ENCODE results near the gene BPIFB3. TPM values are rescaled to one million over a fixed set of nuclear protein-coding genes. Genes with fewer than 3 reads are reported as not detected.
"Not testable (repeated sequence)": the region's sequence is repeated elsewhere in the genome, so short reads cannot be mapped to it uniquely, and the experiment has no call there.

BPIFB3 gene
- total and polyA plus RNA-seq, 2 donors: not detected

DNA sequence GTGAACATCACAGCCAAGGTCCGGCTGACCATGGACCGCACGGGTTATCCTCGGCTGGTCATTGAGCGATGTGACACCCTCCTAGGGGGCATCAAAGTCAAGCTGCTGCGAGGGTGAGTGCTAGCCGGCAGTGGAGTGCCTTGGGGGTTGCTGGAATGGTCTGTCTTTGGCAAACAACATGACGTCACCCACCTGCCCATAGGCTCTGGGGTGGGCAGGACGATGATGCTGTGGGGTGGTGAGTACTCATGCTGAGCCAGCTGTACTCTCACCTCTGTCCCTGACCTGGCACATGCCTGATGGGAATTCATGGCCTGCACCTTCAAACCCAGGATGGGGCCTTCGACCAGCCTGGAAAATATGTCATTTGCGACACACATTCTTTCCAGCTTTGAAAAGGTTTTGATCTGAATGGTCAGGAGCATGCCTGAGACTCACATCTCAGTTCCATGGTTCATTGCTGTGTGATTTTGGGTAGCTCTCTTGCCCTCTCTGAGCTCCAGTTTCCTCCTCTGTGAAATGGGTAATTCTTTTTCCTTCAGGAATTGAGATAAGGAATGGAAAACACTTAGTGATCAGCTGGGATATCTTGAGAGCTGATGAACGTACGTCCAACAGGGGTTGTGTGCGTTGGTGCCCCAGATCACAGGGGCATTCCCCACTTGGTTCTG, 32.5 kb downstream of the BPIFB3 start:
- Histone ChIP-seq H3K27ac (ENCODE audit: low read depth) (no peak overlapping the region), H3K4me1 (ENCODE audit: insufficient read depth) (no peaks in the 10 kb centered on the region), H3K4me3 (ENCODE audit: low read depth, low read length) (no peak overlapping the region), H3K36me3 (ENCODE audit: insufficient read depth) (no peaks in the 10 kb centered on the region)
- 79% methylated on average over 14 of the region's 14 CpGs for WGBS
- DNase-seq (ENCODE audit: extremely low spot score): no peak

DNA sequence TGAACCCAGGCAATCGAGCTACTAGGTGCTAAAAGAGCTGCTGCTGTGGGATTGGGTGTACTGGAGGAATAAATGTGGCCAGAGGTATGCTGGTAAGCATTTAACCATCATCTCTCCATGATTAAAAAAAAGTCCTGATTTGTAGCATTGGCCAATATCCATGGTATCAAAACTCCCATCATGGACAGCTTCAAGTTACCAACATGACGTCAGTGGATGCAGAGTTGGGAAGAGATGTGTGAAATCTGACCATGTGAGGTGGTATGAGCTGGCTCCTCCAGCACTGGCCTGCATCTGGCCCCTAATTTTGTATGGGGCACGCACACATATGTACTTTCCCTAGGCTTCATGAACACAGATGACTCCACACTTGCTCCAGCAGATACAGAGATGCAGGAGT, 37.4 kb downstream of the BPIFB3 start:
- no peaks in the 10 kb centered on the region for H3K36me3 ChIP-seq (ENCODE audit: insufficient read depth)
- DNase-seq (ENCODE audit: extremely low spot score): no peak
- WGBS: 68% methylated on average over 3 of the region's 3 CpGs
- H3K27ac ChIP-seq (ENCODE audit: low read depth): no peak overlapping the region
- no peaks in the 10 kb centered on the region for H3K4me1 ChIP-seq (ENCODE audit: insufficient read depth)
- no peak overlapping the region for H3K4me3 ChIP-seq (ENCODE audit: low read depth, low read length)

DNA sequence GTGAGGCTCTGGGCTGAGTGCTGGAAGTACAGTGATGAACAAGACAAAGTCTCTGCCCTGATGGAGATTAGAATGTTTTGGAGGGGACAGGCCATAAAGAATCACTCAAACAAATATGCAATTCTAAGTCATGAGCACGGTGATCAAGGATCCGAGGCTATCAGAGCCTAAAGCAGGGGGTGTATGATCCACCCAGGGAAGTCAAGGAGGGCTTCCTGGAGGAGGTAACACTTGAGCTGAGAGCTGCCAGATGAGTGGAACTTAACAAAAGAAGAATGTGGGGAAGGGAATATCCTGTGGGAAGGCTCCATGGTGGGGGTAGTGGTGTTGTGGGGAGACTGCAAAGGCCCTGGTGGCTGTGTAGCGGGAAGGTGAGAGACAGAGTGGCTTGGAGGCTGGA, 38.0 kb downstream of the BPIFB3 start:
- no peak for DNase-seq (ENCODE audit: extremely low spot score)
- WGBS: 86% methylated on average over 3 of the region's 3 CpGs
- Histone ChIP-seq H3K36me3 (ENCODE audit: insufficient read depth) (no peaks in the 10 kb centered on the region), H3K27ac (ENCODE audit: low read depth) (no peak overlapping the region), H3K4me1 (ENCODE audit: insufficient read depth) (no peaks in the 10 kb centered on the region), H3K4me3 (ENCODE audit: low read depth, low read length) (no peak overlapping the region)

DNA sequence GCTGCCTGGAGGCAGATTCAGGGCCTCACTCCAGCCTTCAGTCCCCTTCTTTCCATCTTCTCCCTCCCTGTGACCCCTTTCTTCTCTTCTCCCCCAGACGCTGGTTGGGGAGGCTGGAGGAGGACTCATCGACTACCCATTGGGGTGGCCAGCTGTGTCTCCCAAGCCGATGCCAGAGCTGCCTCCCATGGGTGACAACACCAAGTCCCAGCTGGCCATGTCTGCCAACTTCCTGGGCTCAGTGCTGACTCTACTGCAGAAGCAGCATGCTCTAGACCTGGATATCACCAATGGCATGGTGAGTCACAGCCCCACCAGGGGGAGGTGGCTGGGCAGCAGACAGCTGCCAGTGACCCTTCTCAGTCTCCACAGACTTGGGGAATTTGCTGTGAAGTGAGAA, 38.7 kb downstream of the BPIFB3 start:
- Histone ChIP-seq H3K36me3 (ENCODE audit: insufficient read depth) (no peaks in the 10 kb centered on the region), H3K4me3 (ENCODE audit: low read depth, low read length) (no peak overlapping the region), H3K27ac (ENCODE audit: low read depth) (no peak overlapping the region), H3K4me1 (ENCODE audit: insufficient read depth) (no peaks in the 10 kb centered on the region)
- WGBS: 84% methylated on average over 3 of the region's 3 CpGs
- DNase-seq (ENCODE audit: extremely low spot score): no peak

DNA sequence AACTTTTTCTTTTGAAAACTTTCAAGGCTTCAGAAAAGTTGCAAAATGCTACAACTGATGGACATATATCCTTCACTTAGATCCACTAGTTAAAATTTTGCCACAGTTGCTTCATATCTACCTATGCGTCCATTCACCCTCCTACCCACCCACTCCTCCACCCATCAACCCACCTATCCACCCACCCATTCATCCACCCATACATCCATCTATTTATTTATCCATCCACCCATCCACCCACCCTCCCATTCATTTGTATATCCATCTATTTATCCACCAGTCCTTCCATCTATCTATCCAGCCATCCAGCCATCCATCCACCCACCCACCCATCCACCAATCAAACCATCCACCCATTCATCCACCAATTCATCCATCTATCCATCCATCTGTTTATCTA, 39.4 kb downstream of the BPIFB3 start:
- Histone ChIP-seq H3K36me3 (ENCODE audit: insufficient read depth) (no peaks in the 10 kb centered on the region), H3K4me3 (ENCODE audit: low read depth, low read length) (no peak overlapping the region), H3K27ac (ENCODE audit: low read depth) (no peak overlapping the region), H3K4me1 (ENCODE audit: insufficient read depth) (no peaks in the 10 kb centered on the region)
- DNase-seq (ENCODE audit: extremely low spot score): no peak
- 79% methylated on average over 1 of the region's 1 CpG for WGBS

DNA sequence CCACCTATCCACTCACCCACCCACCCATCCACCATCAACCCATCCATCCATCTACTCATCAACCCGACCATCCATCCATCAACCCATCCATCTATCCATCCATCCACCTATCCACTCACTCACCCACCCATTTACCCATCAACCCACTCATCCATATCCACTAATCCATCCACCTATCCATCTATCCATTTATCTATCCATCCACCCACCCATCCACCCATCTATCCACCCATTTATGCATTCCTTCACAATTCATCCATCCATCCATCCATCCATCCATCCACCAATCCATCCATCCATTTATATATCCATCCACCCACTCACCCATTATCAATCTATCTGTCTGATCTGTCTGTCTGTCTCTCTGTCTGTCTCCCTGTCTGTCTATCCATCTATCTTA, 39.9 kb downstream of the BPIFB3 start:
- H3K4me1 ChIP-seq (ENCODE audit: insufficient read depth): no peaks in the 10 kb centered on the region
- no peak overlapping the region for H3K27ac ChIP-seq (ENCODE audit: low read depth)
- DNase-seq (ENCODE audit: extremely low spot score): no peak
- no peak overlapping the region for H3K4me3 ChIP-seq (ENCODE audit: low read depth, low read length)
- H3K36me3 ChIP-seq (ENCODE audit: insufficient read depth): no peaks in the 10 kb centered on the region
- WGBS: 56% methylated on average over 1 of the region's 1 CpG

DNA sequence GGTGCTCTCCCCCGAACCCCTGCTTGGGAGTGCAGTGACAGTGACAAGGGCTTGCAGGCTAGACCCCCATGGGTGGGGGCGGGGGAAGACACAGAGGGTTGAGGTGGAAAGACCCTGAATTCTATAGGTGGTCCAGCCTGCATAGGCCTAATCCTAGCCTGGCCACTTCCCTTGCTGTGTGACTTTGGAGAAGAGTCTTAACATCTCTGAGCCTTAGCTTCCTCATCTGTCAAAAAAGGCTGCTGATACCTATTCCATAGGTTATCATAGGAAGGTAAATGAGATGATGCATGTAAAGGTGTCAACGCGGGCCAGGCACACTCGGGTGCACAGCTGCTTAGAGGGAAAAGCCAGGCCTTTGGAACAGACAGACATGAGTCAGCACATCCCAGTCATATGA, 41.5 kb downstream of the BPIFB3 start:
- 90% methylated on average over 5 of the region's 5 CpGs for WGBS
- H3K27ac ChIP-seq (ENCODE audit: low read depth): no peak overlapping the region
- H3K36me3 ChIP-seq (ENCODE audit: insufficient read depth): no peaks in the 10 kb centered on the region
- no peak overlapping the region for H3K4me3 ChIP-seq (ENCODE audit: low read depth, low read length)
- DNase-seq (ENCODE audit: extremely low spot score): no peak
- H3K4me1 ChIP-seq (ENCODE audit: insufficient read depth): no peaks in the 10 kb centered on the region

DNA sequence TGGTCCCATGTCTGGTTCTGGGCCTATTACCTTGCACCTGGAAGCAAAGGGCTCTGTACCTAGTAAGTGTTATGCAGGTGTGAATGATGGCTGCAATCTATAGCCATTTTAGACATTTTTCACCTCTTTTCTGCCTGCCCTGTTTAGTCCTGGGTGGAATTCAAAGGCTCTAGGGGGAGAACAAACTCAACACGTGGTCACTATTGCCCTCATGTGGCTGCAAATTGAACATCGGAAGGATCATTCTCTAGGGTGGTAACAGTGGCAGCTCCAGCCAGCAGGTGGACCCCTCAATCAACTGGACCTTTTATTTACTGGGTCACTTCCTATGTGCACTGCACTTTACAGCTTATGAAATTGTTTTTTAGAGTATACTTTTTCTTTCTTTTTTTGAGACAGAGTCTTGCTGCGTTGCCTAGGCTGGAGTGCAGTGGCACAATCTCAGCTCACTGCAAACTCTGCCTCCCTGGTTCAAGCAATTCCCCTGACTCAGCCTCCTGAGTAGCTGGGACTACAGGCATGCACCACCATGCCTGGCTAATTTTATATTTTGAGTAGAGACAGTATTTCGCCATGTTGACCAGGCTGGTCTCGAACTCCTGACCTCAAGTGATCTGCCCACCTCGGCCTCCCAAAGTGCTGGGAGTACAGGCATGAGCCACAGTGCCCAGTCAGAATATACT, 42.3 kb downstream of the BPIFB3 start:
- not testable (repeated sequence) for H3K4me3 ChIP-seq (ENCODE audit: low read depth, low read length); DNase-seq (ENCODE audit: extremely low spot score)

DNA sequence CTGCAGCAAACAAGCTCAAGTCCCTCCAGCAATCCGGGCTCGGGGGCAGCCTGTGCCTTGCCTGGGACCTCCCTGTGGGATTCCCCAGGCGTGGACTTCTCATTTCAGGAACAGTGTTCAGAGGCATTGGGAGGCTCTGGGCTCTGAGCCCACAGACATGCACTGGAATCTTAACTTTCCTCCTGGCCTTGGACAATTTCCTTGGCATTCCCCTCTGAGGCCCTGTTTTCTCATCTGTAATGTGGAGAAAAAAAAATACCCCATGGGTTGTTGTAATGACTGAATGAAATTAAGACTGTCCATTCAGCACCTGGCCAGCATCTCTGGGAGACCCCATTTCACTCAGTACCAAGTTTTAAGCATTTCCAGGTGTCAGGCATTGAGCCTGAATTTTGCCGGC, 43.3 kb downstream of the BPIFB3 start:
- H3K4me3 ChIP-seq (ENCODE audit: low read depth, low read length): no peak overlapping the region

More for the DNA sequence above, 42.3 kb downstream of the BPIFB3 start:
- H3K27ac ChIP-seq (ENCODE audit: low read depth); H3K36me3 ChIP-seq (ENCODE audit: insufficient read depth); H3K4me1 ChIP-seq (ENCODE audit: insufficient read depth): not testable (repeated sequence)
- 46% methylated on average over 6 of the region's 6 CpGs for WGBS

DNA sequence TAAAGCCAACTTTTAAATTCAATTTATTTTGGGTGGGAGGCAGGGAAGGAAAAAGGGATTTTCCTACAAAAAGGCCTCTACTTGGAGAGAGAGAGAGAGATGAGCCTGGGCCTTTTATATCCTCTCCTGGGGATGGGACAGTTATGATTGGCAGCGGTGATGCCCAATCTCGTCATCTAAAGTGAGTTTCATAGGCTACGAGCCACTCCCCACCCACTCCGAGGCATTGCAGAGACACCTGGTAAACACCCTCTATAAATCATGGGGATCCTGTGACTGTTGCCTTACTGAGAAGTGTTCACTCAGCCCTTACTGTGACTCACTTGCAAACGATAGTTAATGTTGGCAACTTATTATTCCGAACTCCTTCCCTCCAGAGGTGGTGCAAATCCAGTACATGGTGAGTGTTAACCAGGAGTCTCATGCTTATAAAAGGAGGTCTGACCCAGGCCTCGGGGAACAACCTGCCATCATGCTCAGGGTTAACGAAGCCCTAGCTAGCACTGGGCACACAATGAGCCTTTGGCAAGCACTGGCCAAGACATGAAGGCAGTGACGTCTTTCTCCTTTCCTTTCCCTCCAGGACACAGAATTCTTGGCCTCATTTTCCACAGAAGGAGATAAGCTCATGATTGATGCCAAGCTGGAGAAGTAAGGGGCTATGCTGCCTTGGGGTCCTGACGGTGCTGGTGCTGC, 46.3 kb downstream of the BPIFB3 start:
- DNase-seq (ENCODE audit: extremely low spot score): no peak
- H3K4me1 ChIP-seq (ENCODE audit: insufficient read depth): no peaks in the 10 kb centered on the region
- WGBS: 63% methylated on average over 10 of the region's 10 CpGs
- H3K36me3 ChIP-seq (ENCODE audit: insufficient read depth): no peaks in the 10 kb centered on the region
- no peak overlapping the region for H3K4me3 ChIP-seq (ENCODE audit: low read depth, low read length)
- H3K27ac ChIP-seq (ENCODE audit: low read depth): no peak overlapping the region

More for the DNA sequence above, 43.3 kb downstream of the BPIFB3 start:
- H3K27ac ChIP-seq (ENCODE audit: low read depth): no peak overlapping the region
- H3K36me3 ChIP-seq (ENCODE audit: insufficient read depth): no peaks in the 10 kb centered on the region
- H3K4me1 ChIP-seq (ENCODE audit: insufficient read depth): no peaks in the 10 kb centered on the region
- no peak for DNase-seq (ENCODE audit: extremely low spot score)
- 36% methylated on average over 4 of the region's 4 CpGs for WGBS

DNA sequence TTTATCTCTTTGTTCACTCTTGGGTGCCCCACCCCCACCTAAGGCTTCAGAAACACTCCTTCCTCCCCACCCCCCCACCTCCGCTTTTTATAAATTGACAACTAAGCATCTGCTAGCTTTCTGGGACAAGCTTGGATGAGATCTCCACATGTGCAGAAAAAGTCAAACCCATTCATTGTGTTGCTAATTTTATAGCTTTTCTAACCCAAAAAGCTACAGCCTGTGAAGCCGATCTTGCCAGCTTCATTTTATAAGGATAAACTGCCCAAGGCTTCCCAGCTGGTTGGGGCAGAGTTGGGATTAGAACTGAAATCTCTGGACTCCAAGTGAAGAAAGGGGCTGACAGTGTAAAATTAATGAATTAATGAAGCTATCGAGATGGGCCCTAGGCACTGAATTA, 49.9 kb downstream of the BPIFB3 start:
- no peak for DNase-seq (ENCODE audit: extremely low spot score)
- WGBS: 50% methylated on average over 3 of the region's 3 CpGs
- no peak overlapping the region for H3K4me3 ChIP-seq (ENCODE audit: low read depth, low read length)
- no peaks in the 10 kb centered on the region for H3K36me3 ChIP-seq (ENCODE audit: insufficient read depth)
- no peak overlapping the region for H3K27ac ChIP-seq (ENCODE audit: low read depth)
- H3K4me1 ChIP-seq (ENCODE audit: insufficient read depth): no peaks in the 10 kb centered on the region

DNA sequence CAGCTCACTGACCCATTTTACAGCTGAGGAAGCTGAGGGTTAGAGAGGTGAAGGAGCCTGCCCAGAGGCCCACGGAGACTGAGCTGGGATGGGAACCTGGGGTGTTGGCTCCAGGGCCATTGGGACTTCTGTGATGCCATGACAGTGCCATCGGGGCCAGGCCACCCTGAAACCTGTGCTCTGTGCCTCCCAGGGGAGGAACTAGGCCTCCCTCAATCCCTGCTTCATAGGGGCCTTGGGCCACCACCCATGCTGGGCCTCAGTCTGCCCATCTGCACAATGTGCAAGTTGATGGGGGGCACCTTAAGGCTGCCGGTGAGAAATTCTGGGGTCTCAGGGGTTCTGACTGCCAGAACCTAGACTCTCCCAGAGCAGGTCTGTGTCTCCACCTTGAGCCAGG, 50.6 kb downstream of the BPIFB3 start:
- 82% methylated on average over 3 of the region's 3 CpGs for WGBS
- H3K27ac ChIP-seq (ENCODE audit: low read depth): no peak overlapping the region
- no peak overlapping the region for H3K4me3 ChIP-seq (ENCODE audit: low read depth, low read length)
- H3K36me3 ChIP-seq (ENCODE audit: insufficient read depth): no peaks in the 10 kb centered on the region
- DNase-seq (ENCODE audit: extremely low spot score): no peak
- H3K4me1 ChIP-seq (ENCODE audit: insufficient read depth): no peaks in the 10 kb centered on the region

DNA sequence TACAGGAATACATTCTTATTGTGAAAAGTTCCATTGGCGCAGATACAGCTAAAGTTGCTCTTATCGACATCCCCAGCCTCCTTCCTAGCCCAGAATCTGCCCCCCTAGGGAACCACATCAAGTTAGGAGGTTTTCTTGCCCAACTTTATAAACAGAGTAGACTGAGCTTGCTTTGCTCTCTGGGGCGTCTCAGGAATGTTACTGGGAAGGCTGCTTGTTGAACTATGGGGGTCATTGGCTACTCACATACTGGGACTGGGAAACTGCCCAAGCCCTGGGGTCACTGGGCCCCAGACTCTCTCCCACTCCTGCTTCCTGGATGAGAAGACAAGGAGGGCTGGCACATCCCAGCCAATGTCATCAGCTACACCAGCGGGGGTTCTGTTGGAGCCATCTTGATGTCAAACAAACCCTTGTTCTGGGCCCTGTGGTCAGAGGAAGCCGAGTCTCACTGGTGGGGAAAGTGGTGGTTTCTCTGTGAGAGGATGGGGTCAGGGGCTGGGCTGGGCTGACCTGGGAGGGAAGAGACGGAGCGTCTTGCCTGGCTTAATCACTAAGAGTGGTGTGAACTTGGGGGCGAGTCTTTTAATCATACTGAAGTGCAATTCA, 51.7 kb downstream of the BPIFB3 start:
- WGBS: 71% methylated on average over 8 of the region's 8 CpGs
- Histone ChIP-seq H3K4me3 (ENCODE audit: low read depth, low read length) (no peak overlapping the region), H3K4me1 (ENCODE audit: insufficient read depth) (no peaks in the 10 kb centered on the region), H3K27ac (ENCODE audit: low read depth) (no peak overlapping the region), H3K36me3 (ENCODE audit: insufficient read depth) (no peaks in the 10 kb centered on the region)
- no peak for DNase-seq (ENCODE audit: extremely low spot score)
